Measurements from ENCODE around the gene PRICKLE4.
A peak's percentile ranks its signal among the peaks of the same experiment; 100 is the strongest.

The PRICKLE4 gene

GRCh38 chr6:41780551-41781365, at the start of gene PRICKLE4:
Gene PRICKLE4, plus strand, starts transcription at chr6:41780782. Its CDS starts 2,692 bp downstream, at chr6:41783474.
- TF ChIP-seq CTCF (IDR thresholded peaks at IDR 0.05; ENCODE audit: insufficient read depth, low read length, missing control alignments) = no peak
- peak within 1 kb of the TSS; percentile 73 for H3K4me3 ChIP-seq (ENCODE audit: low read depth, low read length)

GRCh38 chr6:41731561-41732086, 49.0 kb upstream of the PRICKLE4 start:
- TF ChIP-seq CTCF (IDR thresholded peaks at IDR 0.05; ENCODE audit: insufficient read depth, low read length, missing control alignments) = no peak
- CTCF ChIA-PET = interaction anchor here (0.7 to 1.9 kb wide), 3 partner anchors 12 to 363 kb away, joined by 3 to 8 read pairs (median 5); no protein-coding TSS in a partner anchor
- DNase-seq (ENCODE audit: low read depth, low spot score) = no peak
- POLR2A ChIA-PET = no interaction called here
- H3K4me3 ChIP-seq (ENCODE audit: low read depth, low read length) = no peak overlapping the region

More at GRCh38 chr6:41780551-41781365, at the start of gene PRICKLE4:
- ChIA-PET CTCF (interaction anchor here (0.8 to 19.1 kb wide), 8 partner anchors 8 to 412 kb away, joined by 3 to 514 read pairs (median 4); partner anchors contain the start of gene TAF8), POLR2A (interaction anchor here (0.7 kb wide), 1 partner anchor 268 kb away, joined by 3 read pairs; no protein-coding TSS in a partner anchor)
- no peak for DNase-seq (ENCODE audit: low read depth, low spot score)

GRCh38 chr6:41732149-41732548, 48.4 kb upstream of the PRICKLE4 start:
- CTCF ChIA-PET = interaction anchor here (3.4 to 4.4 kb wide), 2 partner anchors 26 to 48 kb away, joined by 32 to 33 read pairs; no protein-coding TSS in a partner anchor
- H3K4me3 ChIP-seq (ENCODE audit: low read depth, low read length) = no peak overlapping the region

GRCh38 chr6:41732591-41733359, 47.8 kb upstream of the PRICKLE4 start:
- no peak for DNase-seq (ENCODE audit: low read depth, low spot score)
- CTCF ChIA-PET = interaction anchor here (0.9 to 6.0 kb wide), 11 partner anchors 10 to 365 kb away, joined by 3 to 50 read pairs (median 15); no protein-coding TSS in a partner anchor
- POLR2A ChIA-PET = interaction anchor here (0.7 to 2.6 kb wide), 7 partner anchors 10 to 318 kb away, joined by 3 to 10 read pairs (median 8); partner anchors contain the start of gene TAF8
- no peak for TF ChIP-seq CTCF (IDR thresholded peaks at IDR 0.05; ENCODE audit: insufficient read depth, low read length, missing control alignments)
- H3K4me3 ChIP-seq (ENCODE audit: low read depth, low read length) = peak overlapping the region; percentile 73

More at GRCh38 chr6:41732149-41732548, 48.4 kb upstream of the PRICKLE4 start:
- POLR2A ChIA-PET = no interaction called here
- no peak for TF ChIP-seq CTCF (IDR thresholded peaks at IDR 0.05; ENCODE audit: insufficient read depth, low read length, missing control alignments)
- DNase-seq (ENCODE audit: low read depth, low spot score) = no peak

- ChIA-PET POLR2A (interaction anchor here (0.7 to 2.6 kb wide), 9 partner anchors 10 to 317 kb away, joined by 3 to 10 read pairs (median 8); partner anchors contain the start of gene TAF8), CTCF (interaction anchor here (0.9 to 6.0 kb wide), 15 partner anchors 9 to 365 kb away, joined by 3 to 50 read pairs (median 6); no protein-coding TSS in a partner anchor)
- peak overlapping the region; percentile 73 for H3K4me3 ChIP-seq (ENCODE audit: low read depth, low read length)
- DNase-seq (ENCODE audit: low read depth, low spot score) = no peak
- no peak for TF ChIP-seq CTCF (IDR thresholded peaks at IDR 0.05; ENCODE audit: insufficient read depth, low read length, missing control alignments)
These were observed 47.2 kb upstream of the PRICKLE4 start for GRCh38 chr6:41733360-41733706.

Data from AG04449 (cell line).